Stimulated activated CD8-positive, alpha-beta memory T cell treated with anti-CD3 and anti-CD28 coated beads, Interleukin-7, amount 100 ng/mL, for 48 hours (primary cell): ENCODE results near the gene OR5P2.
"Not testable (repeated sequence)": the region's sequence is repeated elsewhere in the genome, so short reads cannot be mapped to it uniquely, and the experiment has no call there.

ENCODE experiments used
- DNase-seq, 2 donors: peaks; one replicate each; pipeline ENCODE4 v3.0.0-alpha.2; 2020; ENCODE audit warnings: low read depth in 1 of 2; ENCODE audit errors: extremely low read depth in 1 of 2

OR5P2 gene

GRCh38 chr11:7796842-7797241, at the start of gene OR5P2:
OR5P2 (minus strand) TSS chr11:7796942; CDS start chr11:7796942, 0 bp downstream.
- no peak for DNase-seq

DNA sequence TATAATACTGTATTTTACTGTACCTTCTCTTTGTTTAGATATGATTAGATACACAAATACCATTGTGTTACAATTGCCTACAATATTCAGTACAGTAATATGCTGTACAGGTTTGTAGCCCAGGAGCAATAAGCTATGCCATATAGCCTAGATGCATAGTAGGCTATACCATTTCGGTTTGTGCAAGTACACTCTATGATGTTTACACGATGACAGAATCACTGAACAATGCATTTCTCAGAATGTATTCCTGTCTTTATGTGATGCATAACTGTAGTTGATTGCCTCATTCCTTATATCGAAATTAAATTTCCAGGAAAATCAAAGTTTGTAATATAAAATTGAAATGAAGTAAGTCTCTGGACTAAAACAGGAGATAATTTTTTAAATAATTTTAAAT, 49.3 kb upstream of the OR5P2 start:
- DNase-seq: no peak

DNA sequence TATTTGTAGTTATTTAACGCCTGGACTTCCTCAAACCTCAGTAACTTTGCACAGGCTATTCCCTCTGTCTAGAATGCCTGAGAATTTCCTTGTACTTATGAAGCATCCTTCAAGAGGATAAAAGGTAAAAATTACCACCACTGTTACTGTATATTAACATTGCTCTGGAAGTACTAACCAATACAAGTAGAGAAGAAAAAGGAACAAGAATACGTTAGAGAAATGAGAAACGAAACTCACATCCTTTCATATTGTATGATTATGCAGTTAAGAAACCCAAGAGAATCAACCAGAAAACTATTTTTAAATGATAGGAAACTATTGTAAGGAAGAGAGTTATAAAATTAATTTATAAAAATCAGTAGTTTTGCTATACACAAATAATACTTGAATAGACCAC, 48.2 kb upstream of the OR5P2 start:
- no peak for DNase-seq

DNA sequence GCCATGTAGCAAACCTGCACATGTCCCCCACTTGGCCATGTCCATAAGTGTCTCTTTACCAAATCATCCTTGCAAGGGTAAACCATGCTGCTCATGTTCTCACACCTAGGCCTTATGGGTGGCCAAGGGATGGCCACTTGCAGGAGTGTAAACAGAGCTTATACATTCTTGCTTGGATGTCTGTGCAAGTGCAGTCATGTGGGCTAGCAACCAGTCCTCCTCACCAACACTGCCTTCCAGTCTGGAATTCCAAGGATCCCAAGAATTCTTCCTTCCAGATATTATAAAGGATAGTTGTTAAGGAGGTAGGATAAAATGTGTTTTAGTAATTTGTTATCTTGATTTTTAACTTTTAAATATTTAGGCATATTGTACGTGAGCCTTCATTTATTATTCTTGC, 47.8 kb upstream of the OR5P2 start:
- no peak for DNase-seq

DNA sequence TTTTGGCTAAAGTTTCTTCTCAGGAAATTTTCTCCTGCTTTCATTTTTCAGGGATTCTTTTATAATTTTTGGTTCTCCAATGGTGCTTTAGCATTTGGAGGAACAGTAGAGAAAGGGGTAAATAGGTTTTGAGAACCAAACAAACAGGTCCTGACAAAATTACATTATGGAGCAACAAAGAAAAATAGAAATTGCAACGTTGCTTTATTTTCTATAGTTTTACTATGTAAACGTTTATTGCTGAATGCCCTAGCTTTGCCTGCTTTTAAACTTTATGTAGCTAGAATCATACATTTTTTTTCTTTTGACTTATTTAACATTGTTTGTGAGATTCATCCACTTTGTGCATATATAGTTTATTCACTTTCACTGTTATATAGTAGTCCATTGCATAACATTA, 43.8 kb upstream of the OR5P2 start:
- DNase-seq: no peak

GRCh38 chr11:7833527-7833926, 36.8 kb upstream of the OR5P2 start:
- DNase-seq: no peak

DNA sequence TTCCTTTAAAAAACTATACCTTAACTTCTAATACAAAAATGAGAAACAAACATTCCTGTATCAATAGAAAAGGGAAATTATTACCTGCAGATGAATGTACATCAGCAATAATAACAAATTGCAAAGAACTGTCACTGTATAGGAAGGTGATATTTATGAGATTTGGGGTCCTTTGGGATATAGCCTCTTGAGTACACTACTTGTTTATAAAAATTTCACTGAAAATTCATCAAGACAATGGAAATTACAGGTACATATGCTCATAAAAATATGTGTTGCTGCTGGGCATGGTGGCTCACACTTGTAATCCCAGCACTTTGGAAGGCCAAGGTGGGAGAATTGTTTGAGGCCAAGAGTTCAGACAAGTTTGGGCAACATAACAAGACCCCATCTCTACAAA, 34.0 kb upstream of the OR5P2 start, which contains the start of gene OR5P3:
Gene OR5P3, minus strand, starts transcription at position 101 of the 400 bp plus-strand sequence.
- DNase-seq: no peak

DNA sequence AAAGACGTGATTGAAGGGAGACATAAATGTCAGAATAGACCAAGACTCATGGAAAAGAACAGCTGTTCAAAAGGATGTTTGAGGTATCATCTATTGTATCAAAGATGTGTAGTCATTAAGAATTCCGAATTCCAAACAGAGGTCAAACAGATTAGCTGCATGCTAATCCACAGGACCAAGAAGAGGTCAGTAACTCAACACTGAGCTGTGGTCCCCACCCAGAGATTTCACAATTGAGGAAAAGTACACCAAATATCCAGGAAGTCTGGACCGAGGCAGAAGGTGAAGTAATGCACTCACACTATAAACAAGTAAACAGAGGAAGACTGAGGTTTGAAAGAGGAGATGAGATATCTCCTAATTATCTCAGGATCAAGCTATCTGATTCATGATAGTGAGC, 29.6 kb upstream of the OR5P2 start:
- no peak for DNase-seq

- not testable (repeated sequence) for DNase-seq
Measured at GRCh38 chr11:7820417-7820816, 23.7 kb upstream of the OR5P2 start.

DNA sequence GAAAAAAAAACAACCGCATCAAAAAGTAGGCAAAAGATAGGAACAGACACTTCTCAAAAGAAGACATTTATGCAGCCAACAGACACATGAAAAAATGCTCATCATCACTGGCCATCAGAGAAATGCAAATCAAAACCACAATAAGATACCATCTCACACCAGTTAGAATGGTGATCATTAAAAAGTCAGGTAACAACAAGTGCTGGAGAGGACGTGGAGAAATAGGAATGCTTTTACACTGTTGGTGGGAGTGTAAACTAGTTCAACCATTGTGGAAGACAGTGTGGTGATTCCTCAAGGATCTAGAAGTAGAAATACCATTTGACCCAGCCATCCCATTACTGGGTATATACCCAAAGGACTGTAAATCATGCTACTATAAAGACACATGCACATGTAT, 18.2 kb upstream of the OR5P2 start:
- not testable (repeated sequence) for DNase-seq

DNA sequence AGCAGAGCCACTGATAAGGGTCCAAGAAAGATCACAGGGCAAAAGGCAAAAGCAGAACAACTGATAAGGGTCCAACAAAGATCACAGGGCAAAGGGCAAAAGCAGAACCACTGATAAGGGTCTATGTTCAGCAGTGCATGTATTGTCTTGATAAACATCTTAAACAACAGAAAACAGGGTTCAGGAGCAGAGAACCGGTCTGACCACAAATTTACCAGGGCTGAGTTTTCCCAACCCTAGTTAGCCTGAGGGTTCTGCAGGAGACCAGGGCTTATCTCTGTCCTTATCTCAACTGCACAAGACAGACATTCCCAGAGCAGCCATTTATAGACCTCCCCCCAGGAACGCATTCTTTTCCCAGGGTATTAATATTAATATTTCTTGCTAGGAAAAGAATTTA, 13.6 kb upstream of the OR5P2 start:
- DNase-seq: not testable (repeated sequence)

GRCh38 chr11:7793233-7793632, 3.5 kb downstream of the OR5P2 start:
- DNase-seq: no peak

DNA sequence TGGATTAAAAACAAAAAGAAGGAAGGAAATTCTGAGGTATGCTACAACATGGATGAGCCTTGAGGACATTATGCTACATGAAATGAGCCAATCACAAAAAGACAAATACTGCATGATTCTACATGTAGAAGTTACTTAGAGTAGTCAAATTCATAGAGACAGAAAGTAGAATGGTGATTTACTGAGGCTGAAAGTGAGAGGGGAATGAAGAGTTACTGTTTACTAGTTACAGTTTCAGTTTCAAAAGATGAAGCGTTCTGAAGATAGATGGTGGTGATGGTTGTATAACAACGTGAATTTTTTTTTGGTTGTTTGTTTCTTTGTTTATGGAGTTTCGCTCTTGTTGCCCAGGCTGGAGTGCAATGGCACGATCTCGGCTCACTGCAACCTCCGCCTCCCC, 9.5 kb downstream of the OR5P2 start:
- DNase-seq: no peak

- DNase-seq: no peak
Measured at GRCh38 chr11:7775689-7776088, 21.1 kb downstream of the OR5P2 start.

GRCh38 chr11:7764301-7764700, 32.4 kb downstream of the OR5P2 start:
- not testable (repeated sequence) for DNase-seq

GRCh38 chr11:7759010-7759409, 37.7 kb downstream of the OR5P2 start:
- no peak for DNase-seq

GRCh38 chr11:7749456-7749855, 47.3 kb downstream of the OR5P2 start:
- no peak for DNase-seq
